GM20431 (cell line): ENCODE results near the gene ZNF786.
"Not testable (repeated sequence)": the region's sequence is repeated elsewhere in the genome, so short reads cannot be mapped to it uniquely, and the experiment has no call there.

Experiments
- in situ Hi-C: fragments of 300-500 bp; cut with MseI, MboI; formaldehyde crosslinking; loops from one replicate; pipeline ENCODE4 v1.15.0; 2020; ENCODE audit warnings: low sequenced_read_pairs; ENCODE audit not compliant: unreplicated experiment

The ZNF786 gene

GRCh38 chr7:149038641-149039040 is 51.9 kb downstream of the ZNF786 start:
- in situ Hi-C loops = not testable (repeated sequence)

GRCh38 chr7:149036676-149037075 is 53.8 kb downstream of the ZNF786 start:
- in situ Hi-C loops = no loop called here

- in situ Hi-C loops = no loop called here
Observed at GRCh38 chr7:149031353-149031910, 59.1 kb downstream of the ZNF786 start.

GRCh38 chr7:149030439-149030838 is 60.1 kb downstream of the ZNF786 start:
- in situ Hi-C loops = not testable (repeated sequence)

GRCh38 chr7:149028346-149029109 is 62.0 kb downstream of the ZNF786 start, which contains the start of gene PDIA4:
PDIA4 (minus strand) TSS chr7:149028505; CDS start chr7:149028408, 97 bp downstream.
- in situ Hi-C loops = no loop called here

- in situ Hi-C loops = no loop called here
Observed at GRCh38 chr7:149027611-149028345, 62.7 kb downstream of the ZNF786 start.

GRCh38 chr7:149027055-149027454 is 63.5 kb downstream of the ZNF786 start:
- in situ Hi-C loops = no loop called here

- in situ Hi-C loops = no loop called here
Observed at GRCh38 chr7:149023662-149024061, 66.9 kb downstream of the ZNF786 start.

- in situ Hi-C loops = no loop called here
Observed at GRCh38 chr7:149022756-149023360, 67.7 kb downstream of the ZNF786 start.

GRCh38 chr7:149021725-149022062 is 68.8 kb downstream of the ZNF786 start:
- in situ Hi-C loops = no loop called here

GRCh38 chr7:149020483-149020882 is 70.0 kb downstream of the ZNF786 start:
- in situ Hi-C loops = no loop called here
